RWPE1 (cell line): ENCODE data around the gene INSRR.

Source experiments
- CTCF ChIA-PET: fragments of 350-600 bp; sonication (Branson Sonifier 250); formaldehyde crosslinking; extraction: SDS; loops from one replicate; lab custom pipeline; 2021; lab: Yijun Ruan, JAX
- POLR2A ChIA-PET: fragments of 400-600 bp; formaldehyde crosslinking; extraction: SDS; loops from one replicate; lab custom pipeline; 2020; ENCODE audit warnings: antibody characterized with exemption; ENCODE audit not compliant: low non-redundant PET; lab: Yijun Ruan, JAX
- DNase-seq: peaks from one replicate; pipeline ENCODE4 v3.0.0; 2012; ENCODE audit warnings: low spot score
- H3K27ac ChIP-seq: fragments of 450-650 bp; 2 replicates; pipeline ENCODE4 v1.5.1; 2017
- CTCF ChIP-seq: fragments of 450-650 bp; conservative IDR thresholded peaks from 2 replicates; pipeline ENCODE4 v1.5.1; 2017; ENCODE audit warnings: low read depth, mild to moderate bottlenecking

The INSRR gene

GRCh38 chr1:156836041-156836654 lies 22.8 kb downstream of the INSRR start:
- DNase-seq = no peak
- no peak for TF ChIP-seq CTCF
- H3K27ac ChIP-seq = no peak overlapping the region
- CTCF ChIA-PET = interaction anchor here (0.8 kb wide), 1 partner anchor 22 kb away, joined by 4 read pairs; no protein-coding TSS in a partner anchor
- POLR2A ChIA-PET = no interaction called here

GRCh38 chr1:156834322-156834721 lies 24.6 kb downstream of the INSRR start:
- ChIA-PET POLR2A (no interaction called here), CTCF (interaction anchor here (0.6 to 1.2 kb wide), 2 partner anchors 25 to 66 kb away, joined by 3 read pairs; no protein-coding TSS in a partner anchor)
- no peak overlapping the region for H3K27ac ChIP-seq
- TF ChIP-seq CTCF = no peak
- no peak for DNase-seq

GRCh38 chr1:156833603-156834002 lies 25.3 kb downstream of the INSRR start:
- DNase-seq = no peak
- no peak for TF ChIP-seq CTCF
- H3K27ac ChIP-seq = no peak overlapping the region
- POLR2A ChIA-PET = no interaction called here
- CTCF ChIA-PET = interaction anchor here (0.6 to 1.2 kb wide), 2 partner anchors 26 to 67 kb away, joined by 3 read pairs; no protein-coding TSS in a partner anchor

- no peak for DNase-seq
- TF ChIP-seq CTCF = no peak
- CTCF ChIA-PET = interaction anchor here (0.6 to 0.7 kb wide), 2 partner anchors 49 to 95 kb away, joined by 3 to 4 read pairs; no protein-coding TSS in a partner anchor
- POLR2A ChIA-PET = no interaction called here
- no peak overlapping the region for H3K27ac ChIP-seq
Measured at GRCh38 chr1:156832434-156832833, 26.5 kb downstream of the INSRR start.

- no peak overlapping the region for H3K27ac ChIP-seq
- ChIA-PET CTCF (interaction anchor here (1.4 kb wide), 1 partner anchor 10 kb away, joined by 4 read pairs; no protein-coding TSS in a partner anchor), POLR2A (no interaction called here)
- TF ChIP-seq CTCF = no peak
- no peak for DNase-seq
Measured at GRCh38 chr1:156828400-156829124, 30.4 kb downstream of the INSRR start.

GRCh38 chr1:156826630-156827029 lies 32.3 kb downstream of the INSRR start:
- H3K27ac ChIP-seq = no peak overlapping the region
- ChIA-PET POLR2A (no interaction called here), CTCF (interaction anchor here (1.2 kb wide), 1 partner anchor 12 kb away, joined by 6 read pairs; no protein-coding TSS in a partner anchor)
- no peak for DNase-seq
- TF ChIP-seq CTCF = no peak
